Spleen (tissue), 7 donors: Measurements from ENCODE around the gene ANKRD24.

Experiments
- CTCF ChIP-seq, 11 experiments: fragments of 200-600 bp in 7 of 11; fragments of 450-650 bp in 4 of 11; sonication (generic) in 4 of 11; IDR thresholded peaks in 8 of 11; conservative IDR thresholded peaks in 3 of 11; 1 replicate in 7 of 11; 2 replicates in 4 of 11; pipeline versions ENCODE4 v1.4.0 to v1.8.0; 2016 to 2021; ENCODE audit warnings: antibody characterized with exemption in 11 of 11, inconsistent platforms in 4 of 11, mild to moderate bottlenecking in 1 of 11
- POLR2A ChIP-seq, 3 donors: fragments of 450-650 bp; IDR thresholded peaks; one replicate each; pipeline ENCODE4 v1.5.1; 2017; ENCODE audit warnings: antibody characterized with exemption in 3 of 3, mild to moderate bottlenecking in 1 of 3
- donor health status: DM: no; HTN: no; CAD: no; lungs with moderate emphysema.
- donor health status: DM: no; HTN: no; CAD: no.
- donor health status: DM: no; HTN: no; CAD: no.

DNA sequence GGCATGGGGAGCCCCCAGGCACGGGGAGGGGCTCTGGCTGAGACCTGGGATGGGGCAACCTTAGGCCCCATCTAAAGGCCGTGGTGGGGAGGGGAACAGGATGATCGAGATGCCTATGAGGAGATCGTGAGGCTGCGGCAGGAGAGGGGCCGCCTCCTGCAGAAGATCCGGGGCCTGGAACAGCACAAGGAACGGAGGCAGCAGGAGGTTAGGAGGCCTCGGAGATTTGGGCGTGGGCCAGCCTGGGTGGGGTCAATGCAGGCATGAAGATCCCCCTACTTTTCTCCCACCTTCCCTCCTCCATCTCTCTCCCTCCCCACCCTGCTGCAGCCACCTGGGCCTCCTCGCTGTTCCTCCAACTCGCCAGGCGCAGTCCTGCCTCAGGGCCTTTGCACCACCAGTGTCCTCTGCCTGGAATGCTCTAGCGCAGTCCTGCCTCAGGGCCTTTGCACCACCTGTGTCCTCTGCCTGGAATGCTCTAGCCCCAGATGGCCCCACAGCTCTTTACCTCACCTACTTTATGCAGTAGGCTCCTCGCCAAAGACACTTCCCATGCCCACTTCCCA, 27.8 kb downstream of the ANKRD24 start:
- TF ChIP-seq CTCF (IDR thresholded peaks at IDR 0.05 in 8 of 11, conservative IDR thresholded peaks at IDR 0.05 in 3 of 11): no peak
- no peak for TF ChIP-seq POLR2A (IDR thresholded peaks at IDR 0.05)
